ENCODE results near the gene CHST11.

Gene CHST11

GRCh38 chr12:104694161-104694560 lies 237.4 kb downstream of the CHST11 start:
- no peak overlapping the region for H3K27ac ChIP-seq (ENCODE audit: low read depth, low read length)
- no peak overlapping the region for H3K9ac ChIP-seq (ENCODE audit: low read length)
- H3K4me2 ChIP-seq (ENCODE audit: low read depth, low read length, poor library complexity, severe bottlenecking), result no peak overlapping the region
- H3K36me3 ChIP-seq (ENCODE audit: low read length), result no peaks in the 10 kb centered on the region
- no peaks in the 10 kb centered on the region for H3K9me2 ChIP-seq (replicated peaks; ENCODE audit: insufficient read depth, low read length)
- H4K20me1 ChIP-seq (ENCODE audit: low read depth, low read length), result no peaks in the 10 kb centered on the region
- no peak for TF ChIP-seq CTCF (IDR thresholded peaks at IDR 0.05; ENCODE audit: insufficient read depth, low read length, poor library complexity, severe bottlenecking)
- no peak for TF ChIP-seq EZH2phosphoT487 (conservative IDR thresholded peaks at IDR 0.05; ENCODE audit: low read length)
- no peaks in the 10 kb centered on the region for H3K9me3 ChIP-seq (ENCODE audit: insufficient read depth, low read length)
- H3K79me2 ChIP-seq (ENCODE audit: insufficient read depth, low read length), result no peaks in the 10 kb centered on the region
- no peaks in the 10 kb centered on the region for H3K27me3 ChIP-seq (ENCODE audit: low read length)
- no peak overlapping the region for H2AFZ ChIP-seq (ENCODE audit: low read depth, low read length, severe bottlenecking)
- H3K4me3 ChIP-seq (ENCODE audit: insufficient read depth, low read length, poor library complexity, severe bottlenecking), result no peak overlapping the region
- H3F3A ChIP-seq (ENCODE audit: insufficient read depth), result no peaks in the 10 kb centered on the region

DNA sequence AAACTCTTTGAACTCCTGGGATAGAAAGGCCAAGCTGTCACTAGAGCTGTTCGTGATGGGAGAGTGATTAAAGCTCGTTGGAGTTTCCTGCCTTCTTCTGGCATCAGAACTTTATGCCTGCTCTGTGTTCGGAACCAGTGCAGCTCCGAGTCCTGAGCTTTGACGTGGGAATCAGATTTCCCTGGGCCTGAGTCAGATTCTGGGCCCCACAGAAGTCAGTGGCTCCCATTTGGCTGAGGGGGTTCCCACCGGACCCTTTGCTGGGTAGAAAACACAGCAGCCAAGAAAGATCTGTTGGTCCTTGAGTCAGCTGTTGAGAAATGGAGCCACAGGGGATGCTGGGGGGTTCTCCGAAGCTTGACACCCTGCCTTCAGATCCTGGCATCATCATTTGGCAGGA lies 238.0 kb downstream of the CHST11 start:
- TF ChIP-seq CTCF (IDR thresholded peaks at IDR 0.05; ENCODE audit: insufficient read depth, low read length, poor library complexity, severe bottlenecking), result no peak
- TF ChIP-seq EZH2phosphoT487 (conservative IDR thresholded peaks at IDR 0.05; ENCODE audit: low read length), result no peak
- H3K9ac ChIP-seq (ENCODE audit: low read length), result no peak overlapping the region

GRCh38 chr12:104695453-104696148 lies 238.9 kb downstream of the CHST11 start:
- no peak overlapping the region for H3K4me3 ChIP-seq (ENCODE audit: insufficient read depth, low read length, poor library complexity, severe bottlenecking)
- no peak overlapping the region for H3K9ac ChIP-seq (ENCODE audit: low read length)
- no peaks in the 10 kb centered on the region for H3K79me2 ChIP-seq (ENCODE audit: insufficient read depth, low read length)
- no peaks in the 10 kb centered on the region for H3F3A ChIP-seq (ENCODE audit: insufficient read depth)
- no peaks in the 10 kb centered on the region for H3K36me3 ChIP-seq (ENCODE audit: low read length)
- no peaks in the 10 kb centered on the region for H3K9me3 ChIP-seq (ENCODE audit: insufficient read depth, low read length)
- no peak overlapping the region for H3K27ac ChIP-seq (ENCODE audit: low read depth, low read length)
- no peak overlapping the region for H3K4me2 ChIP-seq (ENCODE audit: low read depth, low read length, poor library complexity, severe bottlenecking)
- TF ChIP-seq CTCF (IDR thresholded peaks at IDR 0.05; ENCODE audit: insufficient read depth, low read length, poor library complexity, severe bottlenecking) (no peak), EZH2phosphoT487 (conservative IDR thresholded peaks at IDR 0.05; ENCODE audit: low read length) (no peak)
- H2AFZ ChIP-seq (ENCODE audit: low read depth, low read length, severe bottlenecking), result no peak overlapping the region
- no peaks in the 10 kb centered on the region for H4K20me1 ChIP-seq (ENCODE audit: low read depth, low read length)
- no peaks in the 10 kb centered on the region for H3K27me3 ChIP-seq (ENCODE audit: low read length)
- no peaks in the 10 kb centered on the region for H3K9me2 ChIP-seq (replicated peaks; ENCODE audit: insufficient read depth, low read length)

More for the DNA sequence above, 238.0 kb downstream of the CHST11 start:
- no peak overlapping the region for H2AFZ ChIP-seq (ENCODE audit: low read depth, low read length, severe bottlenecking)
- no peaks in the 10 kb centered on the region for H3F3A ChIP-seq (ENCODE audit: insufficient read depth)
- H3K79me2 ChIP-seq (ENCODE audit: insufficient read depth, low read length), result no peaks in the 10 kb centered on the region
- no peak overlapping the region for H3K4me2 ChIP-seq (ENCODE audit: low read depth, low read length, poor library complexity, severe bottlenecking)
- H3K27ac ChIP-seq (ENCODE audit: low read depth, low read length), result no peak overlapping the region
- no peaks in the 10 kb centered on the region for H4K20me1 ChIP-seq (ENCODE audit: low read depth, low read length)
- no peak overlapping the region for H3K4me3 ChIP-seq (ENCODE audit: insufficient read depth, low read length, poor library complexity, severe bottlenecking)
- H3K36me3 ChIP-seq (ENCODE audit: low read length), result no peaks in the 10 kb centered on the region
- no peaks in the 10 kb centered on the region for H3K9me2 ChIP-seq (replicated peaks; ENCODE audit: insufficient read depth, low read length)
- no peaks in the 10 kb centered on the region for H3K27me3 ChIP-seq (ENCODE audit: low read length)
- no peaks in the 10 kb centered on the region for H3K9me3 ChIP-seq (ENCODE audit: insufficient read depth, low read length)
